Adrenal gland (tissue), 5 donors: Measurements from ENCODE around the gene ZNF785.

Source experiments
- POLR2A ChIP-seq, 2 donors: fragments of 450-650 bp; IDR thresholded peaks; one replicate each; pipeline ENCODE4 v1.6.1; 2017; ENCODE audit warnings: antibody characterized with exemption in 2 of 2, mild to moderate bottlenecking in 2 of 2, moderate library complexity in 1 of 2
- TF ChIP-seq, protein P1 (sequence below), 6 experiments: fragments of 450-650 bp in 4 of 6; fragments of 200-600 bp in 2 of 6; sonication (generic) in 1 of 6; IDR thresholded peaks; 1 replicate in 5 of 6; 2 replicates in 1 of 6; pipeline versions ENCODE4 v1.5.1 to v1.8.0; 2016 to 2021; ENCODE audit warnings: antibody characterized with exemption in 6 of 6, mild to moderate bottlenecking in 2 of 6, moderate library complexity in 1 of 6
- donor health status: DM: no; HTN: no; CAD: no.

- TF ChIP-seq, protein P1, sequence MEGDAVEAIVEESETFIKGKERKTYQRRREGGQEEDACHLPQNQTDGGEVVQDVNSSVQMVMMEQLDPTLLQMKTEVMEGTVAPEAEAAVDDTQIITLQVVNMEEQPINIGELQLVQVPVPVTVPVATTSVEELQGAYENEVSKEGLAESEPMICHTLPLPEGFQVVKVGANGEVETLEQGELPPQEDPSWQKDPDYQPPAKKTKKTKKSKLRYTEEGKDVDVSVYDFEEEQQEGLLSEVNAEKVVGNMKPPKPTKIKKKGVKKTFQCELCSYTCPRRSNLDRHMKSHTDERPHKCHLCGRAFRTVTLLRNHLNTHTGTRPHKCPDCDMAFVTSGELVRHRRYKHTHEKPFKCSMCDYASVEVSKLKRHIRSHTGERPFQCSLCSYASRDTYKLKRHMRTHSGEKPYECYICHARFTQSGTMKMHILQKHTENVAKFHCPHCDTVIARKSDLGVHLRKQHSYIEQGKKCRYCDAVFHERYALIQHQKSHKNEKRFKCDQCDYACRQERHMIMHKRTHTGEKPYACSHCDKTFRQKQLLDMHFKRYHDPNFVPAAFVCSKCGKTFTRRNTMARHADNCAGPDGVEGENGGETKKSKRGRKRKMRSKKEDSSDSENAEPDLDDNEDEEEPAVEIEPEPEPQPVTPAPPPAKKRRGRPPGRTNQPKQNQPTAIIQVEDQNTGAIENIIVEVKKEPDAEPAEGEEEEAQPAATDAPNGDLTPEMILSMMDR (IDR thresholded peaks at IDR 0.05) = no peak
- no peak for TF ChIP-seq POLR2A (IDR thresholded peaks at IDR 0.05)
These were observed 25.8 kb downstream of the ZNF785 start for GRCh38 chr16:30559690-30560089.
